GM21786 (cell line): Measurements from ENCODE around the gene VAV2.

Experiments
- ATAC-seq: cut with Tn5 transposase; IDR thresholded peaks from one replicate; pipeline ENCODE4 v1.9.1; 2021; ENCODE audit not compliant: unreplicated experiment

The VAV2 gene

DNA sequence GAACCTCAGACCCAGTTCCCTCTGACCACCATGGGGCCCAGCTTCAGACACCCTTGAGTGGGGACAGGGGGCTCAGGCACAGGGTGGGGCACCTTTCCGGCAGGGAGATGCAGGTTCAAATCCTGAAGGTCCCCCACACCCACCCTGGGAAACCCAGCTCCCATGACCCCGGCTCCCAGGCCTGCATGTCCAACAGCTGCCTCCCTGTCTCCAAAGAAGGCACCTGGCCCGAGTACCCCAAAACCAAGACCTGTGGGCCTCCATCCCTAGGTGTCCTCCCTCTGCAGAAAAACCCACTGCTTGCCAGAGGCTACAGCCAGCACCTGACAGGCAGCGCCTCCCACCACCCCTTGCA is 38.5 kb downstream of the VAV2 start:
- no peak for ATAC-seq

DNA sequence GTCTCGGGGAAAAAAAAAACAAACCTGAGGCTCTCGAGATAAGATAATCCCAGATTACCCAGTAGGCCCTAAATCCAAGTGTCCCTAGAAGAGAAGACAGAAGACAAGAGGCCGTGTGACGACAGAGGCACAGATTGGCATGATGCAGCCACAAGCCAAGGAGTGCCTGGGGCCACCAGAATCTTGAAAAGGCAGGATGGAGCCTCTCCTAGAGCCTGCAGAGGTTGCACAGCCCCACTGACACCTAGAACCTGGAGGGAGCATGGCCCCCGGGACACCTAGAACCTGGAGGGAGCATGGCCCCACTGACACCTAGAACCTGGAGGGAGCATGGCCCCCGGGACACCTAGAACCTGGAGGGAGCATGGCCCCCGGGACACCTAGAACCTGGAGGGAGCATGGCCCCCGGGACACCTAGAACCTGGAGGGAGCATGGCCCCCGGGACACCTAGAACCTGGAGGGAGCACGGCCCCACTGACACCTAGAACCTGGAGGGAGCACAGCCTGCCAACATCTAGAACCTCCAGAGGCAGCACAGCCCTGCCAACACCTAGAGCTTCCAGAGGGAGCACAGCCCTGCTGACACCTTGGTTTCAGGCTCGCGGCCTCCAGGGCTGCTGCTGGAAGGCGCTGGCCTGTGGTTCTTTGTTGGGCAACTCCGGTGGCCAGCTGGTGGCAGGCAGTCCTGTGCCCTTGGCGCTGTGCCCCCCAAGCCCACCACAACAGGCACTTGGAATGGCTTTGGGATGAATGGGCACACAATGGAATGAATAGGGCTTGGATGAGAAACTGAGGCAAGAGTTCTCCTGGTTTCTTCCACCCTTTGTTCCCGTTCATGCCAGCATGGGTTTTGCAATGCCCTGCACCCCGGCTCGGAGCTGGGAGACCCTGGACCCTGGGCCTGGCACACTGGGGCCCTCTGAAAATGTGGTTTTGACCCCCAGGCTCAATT is 39.2 kb downstream of the VAV2 start:
- no peak for ATAC-seq

- ATAC-seq, result no peak
These were observed 40.9 kb downstream of the VAV2 start for GRCh38 chr9:133951265-133951664.

DNA sequence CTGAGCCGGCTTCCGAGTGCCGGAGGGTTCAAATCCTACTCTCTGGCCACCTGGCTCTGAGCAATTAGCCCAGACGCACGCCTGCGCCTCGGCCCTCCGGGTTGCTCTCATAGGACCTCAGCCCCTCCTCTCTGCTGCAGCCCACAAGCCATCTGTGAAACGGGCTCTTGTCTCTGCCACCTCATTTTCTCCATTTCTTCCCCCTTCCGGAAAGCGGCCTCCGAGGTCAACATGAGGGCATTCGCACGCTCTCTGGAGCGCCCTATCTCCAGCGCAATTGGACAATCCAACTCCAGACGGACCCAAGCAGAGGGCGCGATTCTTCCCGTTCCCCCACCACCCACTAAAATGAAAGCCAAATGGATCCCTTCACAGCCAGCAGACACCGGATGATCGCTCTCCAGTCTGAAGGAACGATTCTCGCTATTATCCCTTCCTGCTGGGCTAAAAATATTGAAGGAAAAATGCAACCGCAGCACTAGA is 41.5 kb downstream of the VAV2 start:
- ATAC-seq, result no peak

GRCh38 chr9:133950192-133950591 is 41.9 kb downstream of the VAV2 start:
- no peak for ATAC-seq

- ATAC-seq, result no peak
These were observed 42.5 kb downstream of the VAV2 start for GRCh38 chr9:133949486-133950061.

GRCh38 chr9:133948561-133949485 is 43.3 kb downstream of the VAV2 start:
- no peak for ATAC-seq

GRCh38 chr9:133948131-133948530 is 44.0 kb downstream of the VAV2 start:
- no peak for ATAC-seq

DNA sequence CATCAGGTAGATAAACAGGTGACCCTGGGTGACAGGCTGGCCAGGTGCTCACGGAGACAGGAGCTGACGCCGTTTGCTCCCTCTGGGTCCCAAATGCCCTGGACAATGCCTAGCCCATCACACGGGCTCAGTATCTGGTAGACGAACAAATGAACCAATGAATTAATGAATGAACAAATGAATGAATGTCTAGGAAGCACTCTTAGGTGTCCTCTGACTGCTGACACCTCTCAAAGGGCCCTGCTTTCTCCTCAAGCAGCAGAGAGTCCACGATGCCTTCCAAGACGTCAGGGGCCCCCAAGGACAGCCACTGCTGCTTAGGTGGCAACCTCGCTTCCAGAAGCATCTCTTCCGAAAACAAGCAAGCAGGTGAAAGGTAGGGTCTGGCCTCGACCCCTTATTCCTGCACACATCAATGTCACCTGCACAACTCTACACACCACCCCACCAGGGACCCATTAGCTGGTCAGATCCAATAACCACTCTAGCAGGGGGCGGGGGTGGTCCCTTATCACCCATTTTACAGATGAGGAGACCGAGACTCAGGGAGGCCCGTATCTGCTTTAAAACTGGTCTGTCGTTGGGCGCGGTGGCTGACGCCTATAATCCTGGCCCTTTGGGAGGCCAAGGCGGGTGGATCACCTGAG is 45.2 kb downstream of the VAV2 start:
- ATAC-seq, result no peak

GRCh38 chr9:133945977-133946753 is 46.0 kb downstream of the VAV2 start:
- peak; percentile 46 for ATAC-seq

DNA sequence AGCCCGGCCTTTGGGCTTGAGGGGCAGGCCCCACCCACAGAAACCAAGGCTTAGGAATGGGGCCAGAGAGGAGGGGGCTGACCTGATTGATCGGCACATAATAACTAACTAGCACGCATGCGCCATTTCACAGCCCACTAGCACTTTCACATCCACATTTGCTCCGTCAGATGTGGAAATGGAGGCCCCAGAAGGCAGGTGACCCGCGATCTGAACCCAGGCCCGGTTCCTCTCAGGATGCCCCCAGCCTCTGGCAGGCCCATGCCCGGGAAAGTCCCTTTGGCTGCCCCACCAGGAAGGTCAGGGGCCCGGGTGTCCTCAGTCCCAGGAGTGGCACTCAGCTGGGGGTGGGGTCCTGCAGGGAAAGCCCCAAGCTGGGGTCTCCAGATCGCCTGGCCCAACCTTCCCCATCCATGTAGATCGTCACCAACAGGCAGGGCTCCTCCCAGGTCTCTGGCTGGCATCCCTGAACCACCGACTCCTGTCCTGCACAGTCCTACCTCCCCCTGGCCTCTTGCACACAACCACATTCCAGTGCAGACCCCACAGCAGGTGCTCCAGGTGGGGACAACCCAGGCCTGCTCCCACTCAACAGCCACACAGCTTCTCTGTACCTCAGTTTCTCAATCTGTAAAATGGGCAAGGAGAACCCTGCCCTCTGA is 46.7 kb downstream of the VAV2 start:
- peak; percentile 61 for ATAC-seq

- ATAC-seq, result no peak
These were observed 47.4 kb downstream of the VAV2 start for GRCh38 chr9:133944746-133945135.

- ATAC-seq, result no peak
These were observed 48.1 kb downstream of the VAV2 start for GRCh38 chr9:133943781-133944745.

DNA sequence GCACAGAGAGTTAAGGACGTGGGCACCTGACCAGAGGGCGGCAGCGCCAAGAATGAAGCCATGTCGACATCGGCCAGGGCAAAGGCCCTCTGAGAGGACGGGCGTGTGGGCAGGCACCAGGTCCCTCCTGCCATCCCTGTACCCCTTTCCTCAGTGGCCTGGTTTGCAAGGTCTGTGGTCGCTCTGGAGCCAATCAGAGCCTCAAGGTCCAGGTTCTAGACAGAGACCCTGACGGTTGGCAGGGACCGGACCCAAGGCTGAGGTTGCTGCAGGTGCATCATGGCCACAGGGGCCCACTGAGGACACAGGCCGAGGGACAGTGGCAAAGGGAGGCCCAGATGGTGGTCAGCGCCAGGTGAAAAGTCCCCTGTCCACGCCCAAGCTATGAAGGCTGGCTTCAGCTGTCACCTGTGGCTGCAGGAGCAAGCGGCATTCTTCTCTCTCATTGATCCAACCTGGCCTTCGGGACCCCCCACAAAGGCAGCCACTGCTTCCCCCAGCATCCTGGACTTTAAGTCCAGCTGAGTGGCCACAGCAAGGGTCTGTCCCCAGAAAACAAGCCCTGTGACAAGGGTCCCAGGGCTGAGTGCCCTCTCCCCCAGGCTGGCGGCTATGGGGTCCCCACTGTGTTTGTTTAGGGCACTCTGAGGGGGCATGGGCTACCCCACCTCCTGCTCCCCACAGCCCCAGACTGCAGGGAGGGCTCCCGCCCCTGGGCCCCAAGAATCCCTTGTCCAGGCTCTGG is 48.9 kb downstream of the VAV2 start:
- no peak for ATAC-seq

DNA sequence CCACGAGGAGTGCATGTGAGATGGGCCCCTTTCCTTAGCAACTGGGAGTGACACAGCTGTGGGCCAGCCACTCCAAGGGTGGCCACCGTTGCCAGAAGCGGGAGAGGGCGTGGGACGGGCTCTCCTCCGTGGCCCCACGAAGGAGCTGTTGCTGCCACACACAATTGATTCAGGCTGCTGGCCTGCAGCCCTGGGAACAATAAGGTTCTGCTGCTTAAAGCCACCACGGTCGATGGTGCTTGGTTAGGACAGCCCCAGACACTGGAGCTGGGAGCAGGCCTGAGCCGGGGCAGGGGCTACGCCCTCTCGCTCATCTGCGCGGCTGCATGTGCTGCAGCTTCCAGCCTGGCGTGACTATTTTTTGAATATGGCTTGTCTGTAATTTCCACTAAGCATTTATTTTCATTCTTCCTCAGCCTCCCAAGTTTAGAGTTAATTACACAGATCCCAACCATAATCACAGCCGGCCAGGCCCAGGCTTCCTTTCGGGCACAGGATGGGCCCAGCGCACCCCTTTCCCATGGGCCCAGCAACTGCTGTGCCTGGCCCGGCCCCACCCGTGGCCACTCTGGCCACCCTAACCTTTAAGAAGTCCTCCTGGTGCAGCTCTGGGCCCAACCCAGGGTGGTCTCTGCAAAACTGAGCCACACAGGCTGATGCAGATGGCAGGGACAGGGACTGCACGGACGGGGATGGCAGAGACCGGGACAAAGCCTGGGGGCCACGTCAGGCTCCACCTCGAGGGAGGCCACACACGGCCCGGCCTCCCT is 49.7 kb downstream of the VAV2 start:
- ATAC-seq, result no peak

- ATAC-seq, result no peak
These were observed 52.3 kb downstream of the VAV2 start for GRCh38 chr9:133939845-133940244.
